HepG2 (cell line): Measurements from ENCODE around the gene ADAMTS14. TPM values are rescaled to one million over a fixed set of nuclear protein-coding genes. Genes with fewer than 3 reads are reported as not detected.

ENCODE experiments used
- ATAC-seq: fragments of 200-7000 bp; cut with Tn5 transposase; 3 replicates; pipeline ENCODE4 v1.9.1; 2020; ENCODE audit warnings: mild to moderate bottlenecking, moderate library complexity
- BruUV-seq: library from RNA; stranded (reverse); fragments of 400-500 nt; replicated peaks from 2 replicates; lab custom pipeline; 2021; lab: Mats Ljungman, UMichigan
- CTCF ChIA-PET: fragments of 300-600 bp; formaldehyde crosslinking; extraction: SDS; loops from one replicate; lab custom pipeline; 2021; ENCODE audit warnings: low total read pairs, inconsistent platforms, low intra/inter-chr PET ratio; lab: Yijun Ruan, JAX
- POLR2A ChIA-PET: fragments of 350-600 bp; sonication (Branson Sonifier 250); formaldehyde crosslinking; loops from one replicate; lab custom pipeline; 2020; ENCODE audit warnings: antibody characterized with exemption, inconsistent platforms; lab: Yijun Ruan, JAX
- DNase-seq: peaks from one replicate; pipeline ENCODE4 v3.0.0-alpha.2; 2015; ENCODE audit warnings: low spot score
- FAIRE-seq: peaks from 3 replicates; lab custom pipeline; 2011; peaks lifted over from hg19 to GRCh38; lab: Jason Lieb, UNC
- H2AFZ ChIP-seq: one replicate; pipeline ENCODE4 v1.6.1; 2011; ENCODE audit warnings: low read length, inconsistent platforms
- H3K27ac ChIP-seq: fragments of 300-600 bp; 3 replicates; pipeline ENCODE4 v1.8.0; 2011; ENCODE audit warnings: mixed run types, mild to moderate bottlenecking, mixed read lengths, low read length, inconsistent platforms; ENCODE audit not compliant: insufficient read depth; ENCODE audit errors: extremely low read length
- H3K27me3 ChIP-seq, 2 experiments: fragments of 200-600 bp in 1 of 2; 2 replicates in 1 of 2; 3 replicates in 1 of 2; pipeline versions ENCODE4 v1.6.0 to v1.8.0; 2011; ENCODE audit warnings: low read length in 2 of 2, mild to moderate bottlenecking in 2 of 2, moderate library complexity in 2 of 2, inconsistent platforms in 1 of 2; ENCODE audit not compliant: insufficient read depth in 2 of 2, control insufficient read depth in 1 of 2
- H3K36me3 ChIP-seq, 2 experiments: fragments of 200-600 bp in 1 of 2; replicated peaks in 1 of 2; 2 replicates in 1 of 2; 3 replicates in 1 of 2; pipeline versions ENCODE4 v1.5.1 to v1.8.0; 2011; ENCODE audit warnings: low read length in 2 of 2, inconsistent platforms in 1 of 2; ENCODE audit not compliant: insufficient read depth in 2 of 2, control insufficient read depth in 1 of 2
- H3K4me1 ChIP-seq: 2 replicates; pipeline ENCODE4 v1.5.1; 2012; ENCODE audit warnings: low read length, inconsistent platforms; ENCODE audit not compliant: insufficient read depth
- H3K4me2 ChIP-seq: 2 replicates; pipeline ENCODE4 v1.6.0; 2011; ENCODE audit warnings: low read depth, low read length, inconsistent platforms
- H3K4me3 ChIP-seq, 3 experiments: fragments of 200-600 bp in 1 of 3; sonication (generic), shearing (Covaris generic) in 1 of 3; replicated peaks in 1 of 3; 2 replicates each; pipeline ENCODE4 v1.5.1; 2011 to 2016; ENCODE audit warnings: low read length in 3 of 3, inconsistent platforms in 2 of 3, low read depth in 2 of 3, mild to moderate bottlenecking in 2 of 3, control low read depth in 1 of 3, mixed read lengths in 1 of 3; ENCODE audit not compliant: insufficient read depth in 1 of 3
- H3K79me2 ChIP-seq: one replicate; pipeline ENCODE4 v1.6.1; 2011; ENCODE audit warnings: low read length, inconsistent platforms; ENCODE audit not compliant: insufficient read depth
- H3K9ac ChIP-seq: 2 replicates; pipeline ENCODE4 v1.6.0; 2011; ENCODE audit warnings: mild to moderate bottlenecking, low read depth, low read length, inconsistent platforms; ENCODE audit not compliant: insufficient read depth
- H3K9me3 ChIP-seq: 2 replicates; pipeline ENCODE4 v1.5.1; 2012; ENCODE audit warnings: mild to moderate bottlenecking, low read length
- H4K20me1 ChIP-seq: 2 replicates; pipeline ENCODE4 v1.6.0; 2011; ENCODE audit warnings: inconsistent platforms, mild to moderate bottlenecking, low read length, moderate library complexity; ENCODE audit not compliant: insufficient read depth
- HNRNPLL ChIP-seq: fragments of 200-400 bp; formaldehyde crosslinking; IDR thresholded peaks from 2 replicates; pipeline ENCODE4 v1.6.1; 2017; ENCODE audit warnings: mild to moderate bottlenecking, low read depth, low read length; ENCODE audit not compliant: poor library complexity, severe bottlenecking
- KAT2B ChIP-seq: fragments of 150-350 bp; IDR thresholded peaks from 2 replicates; pipeline ENCODE4 v1.6.1; 2014; ENCODE audit warnings: low read depth, low read length, borderline replicate concordance
- NFKB2 ChIP-seq: sonication (generic); formaldehyde crosslinking; IDR thresholded peaks from 2 replicates; pipeline ENCODE4 v1.4.0; 2020; ENCODE audit warnings: missing genetic modification reagents, borderline replicate concordance
- TBP ChIP-seq: sonication (generic); formaldehyde crosslinking; IDR thresholded peaks from 2 replicates; pipeline ENCODE4 v1.5.0; 2020; ENCODE audit warnings: missing genetic modification reagents
- ZNF382 ChIP-seq: sonication (generic); formaldehyde crosslinking; IDR thresholded peaks from 2 replicates; pipeline ENCODE4 v1.5.0; 2020; ENCODE audit warnings: missing genetic modification reagents, mild to moderate bottlenecking, borderline replicate concordance
- ZNF501 ChIP-seq: sonication (generic); formaldehyde crosslinking; IDR thresholded peaks from 2 replicates; pipeline ENCODE4 v1.5.1; 2020; ENCODE audit warnings: mild to moderate bottlenecking, moderate library complexity, missing genetic modification reagents
- WGBS: methylation state at CpG from one replicate; pipeline ENCODE4 v1.1.6; 2017; ENCODE audit warnings: low lambda C conversion rate; 5-methylcytosine and 5-hydroxymethylcytosine counted together
- in situ Hi-C: cut with HindIII; loops from 2 replicates; pipeline ENCODE4 v1.10.0; 2017; ENCODE audit warnings: low pct_unique_long_range_greater_than_20kb; ENCODE audit not compliant: extremely low pct_ligation_motif_present
- intact Hi-C: fragments of 100-400 bp; cut with micrococcal nuclease; formaldehyde crosslinking; loops from one replicate; pipeline ENCODE4 v1.10.0; 2022; ENCODE audit not compliant: unreplicated experiment
- polyA plus RNA-seq, 8 experiments: library from polyadenylated mRNA; depleted of rRNA in 3 of 8; stranded (reverse) in 7 of 8; unstranded in 1 of 8; fragments of >200 nt; fragmentation: Illumina TruSeq in 4 of 8; extraction: Trizol in 4 of 8; gene quantifications; 2 replicates each; pipeline versions ENCODE4 v1.2.1 to v1.2.3, GENCODE V29; 2011 to 2016; ENCODE audit warnings: low read depth in 4 of 8, missing spikeins in 1 of 8, mixed read lengths in 1 of 8; ENCODE audit not compliant: insufficient read depth in 1 of 8
- total RNA-seq, 5 experiments: library from RNA; depleted of rRNA; stranded (reverse); fragments of >200 nt; fragmentation: Illumina TruSeq; extraction: Trizol; gene quantifications; 2 replicates each; pipeline ENCODE4 v1.2.3, GENCODE V29; 2016; ENCODE audit warnings: low read depth in 1 of 5
- TF ChIP-seq, protein P1 (sequence below): sonication (generic); formaldehyde crosslinking; IDR thresholded peaks from 2 replicates; pipeline ENCODE4 v1.5.0; 2020; ENCODE audit warnings: mild to moderate bottlenecking, missing genetic modification reagents, borderline replicate concordance
- TF ChIP-seq, protein P2 (sequence below): sonication (generic); formaldehyde crosslinking; IDR thresholded peaks from 2 replicates; pipeline ENCODE4 v1.4.0; 2020; ENCODE audit warnings: missing genetic modification reagents
- TF ChIP-seq, protein P3 (sequence below): sonication (generic); formaldehyde crosslinking; IDR thresholded peaks from 2 replicates; pipeline ENCODE4 v1.8.1; 2023; ENCODE audit warnings: mild to moderate bottlenecking, missing genetic modification reagents

The ADAMTS14 gene
- total and polyA plus RNA-seq, 2 of the 13 experiments (the other 11 are each of a cell fraction or from before 2014, with no cell fraction given): 0.04 to 0.07 TPM

DNA sequence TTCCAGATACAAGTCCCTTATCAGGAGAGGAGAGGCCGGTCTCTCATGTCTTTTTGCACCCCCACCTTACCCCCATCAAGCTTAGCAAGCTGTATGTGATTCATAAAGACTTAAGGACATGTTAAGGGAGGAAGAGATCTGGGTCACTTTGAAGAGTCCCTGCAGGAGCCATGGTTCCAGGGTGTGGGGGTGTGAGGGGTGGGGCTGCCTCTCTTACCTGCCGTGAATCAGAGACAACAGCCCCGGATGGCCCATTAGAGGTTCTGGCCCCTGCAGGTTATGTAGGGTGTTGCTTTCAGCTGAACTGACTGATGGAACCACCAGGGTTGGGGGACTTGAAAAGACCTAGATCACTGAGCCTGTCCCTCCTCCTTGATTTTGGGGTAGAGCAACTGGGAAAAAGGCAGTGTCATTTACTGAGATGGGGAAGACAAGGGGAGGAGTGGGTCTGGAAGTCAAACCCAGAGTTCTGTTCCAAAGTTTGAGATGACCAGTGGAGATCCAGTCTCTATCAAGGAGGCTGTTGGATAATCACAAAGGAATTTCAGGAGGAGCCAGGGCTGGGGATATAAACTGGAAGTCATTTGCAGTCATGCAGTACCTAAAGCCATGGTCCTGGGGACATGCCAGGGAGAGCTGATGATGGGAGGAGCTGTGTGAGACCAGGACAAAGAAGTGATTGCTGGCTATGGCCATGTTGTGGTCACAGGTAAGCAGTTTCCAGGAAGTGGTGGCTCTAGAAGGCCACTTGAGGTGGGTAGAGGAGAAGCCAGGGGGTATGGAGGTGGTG lies 23.1 kb downstream of the ADAMTS14 start:
- Histone ChIP-seq H3K4me2 (no peak overlapping the region), H3K36me3 (no peaks in the 10 kb centered on the region), H4K20me1 (no peaks in the 10 kb centered on the region), H3K9me3 (no peaks in the 10 kb centered on the region), H3K4me3 (no peak overlapping the region), H3K27ac (no peak overlapping the region), H3K9ac (no peak overlapping the region), H3K4me1 (0 out of 2 replicates have a peak, but pooled peaks cover 4% of the 10 kb centered on the region), H3K27me3 (no peaks in the 10 kb centered on the region; a peak in 1 of 5 replicates), H2AFZ (no peak overlapping the region), H3K79me2 (no peaks in the 10 kb centered on the region)
- ChIA-PET CTCF (no interaction called here), POLR2A (no interaction called here)
- in situ Hi-C loops: no loop called here
- DNase-seq: no peak
- no peak for FAIRE-seq
- no TSS peak for BruUV-seq
- no peak for ATAC-seq
- intact Hi-C loops: no loop called here
- 49% methylated on average over 3 of the region's 3 CpGs for WGBS
- no peak for TF ChIP-seq HNRNPLL

DNA sequence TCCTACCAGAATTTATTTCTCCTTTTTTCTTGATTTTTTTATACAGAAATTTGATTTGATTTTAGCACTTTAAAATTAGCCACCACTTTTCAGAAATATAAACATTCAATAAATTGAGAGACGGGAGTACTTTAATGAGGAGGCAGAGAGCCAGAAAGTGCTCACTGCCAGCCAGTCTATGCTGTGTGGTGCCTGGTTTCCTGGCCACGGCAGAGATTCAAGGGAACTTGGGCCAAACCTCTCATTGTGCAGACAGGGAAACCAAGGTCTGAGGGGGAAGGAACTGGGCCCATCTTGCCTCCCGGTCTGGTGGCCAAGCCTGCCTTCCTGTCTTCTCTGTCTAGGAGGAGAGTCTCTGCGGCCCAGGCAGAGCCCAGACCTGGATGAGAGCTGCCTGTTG lies 25.9 kb downstream of the ADAMTS14 start:
- H3K4me1 ChIP-seq: 0 out of 2 replicates have a peak, but pooled peaks cover 4% of the 10 kb centered on the region
- WGBS: 72% methylated on average over 2 of the region's 4 CpGs
- no peaks in the 10 kb centered on the region for H3K79me2 ChIP-seq
- H3K27me3 ChIP-seq: no peaks in the 10 kb centered on the region; a peak in 1 of 5 replicates
- no peak overlapping the region for H2AFZ ChIP-seq
- no peaks in the 10 kb centered on the region for H3K36me3 ChIP-seq
- FAIRE-seq (no peak), DNase-seq (no peak), ATAC-seq (no peak)
- no peaks in the 10 kb centered on the region for H3K9me3 ChIP-seq
- BruUV-seq: no TSS peak
- in situ Hi-C loops (no loop called here), intact Hi-C loops (no loop called here)
- no peak overlapping the region for H3K27ac ChIP-seq
- no peaks in the 10 kb centered on the region for H4K20me1 ChIP-seq
- no peak overlapping the region for H3K4me2 ChIP-seq
- POLR2A ChIA-PET: no interaction called here
- H3K9ac ChIP-seq: no peak overlapping the region
- no peak overlapping the region for H3K4me3 ChIP-seq
- CTCF ChIA-PET: no interaction called here
- TF ChIP-seq, protein P1, sequence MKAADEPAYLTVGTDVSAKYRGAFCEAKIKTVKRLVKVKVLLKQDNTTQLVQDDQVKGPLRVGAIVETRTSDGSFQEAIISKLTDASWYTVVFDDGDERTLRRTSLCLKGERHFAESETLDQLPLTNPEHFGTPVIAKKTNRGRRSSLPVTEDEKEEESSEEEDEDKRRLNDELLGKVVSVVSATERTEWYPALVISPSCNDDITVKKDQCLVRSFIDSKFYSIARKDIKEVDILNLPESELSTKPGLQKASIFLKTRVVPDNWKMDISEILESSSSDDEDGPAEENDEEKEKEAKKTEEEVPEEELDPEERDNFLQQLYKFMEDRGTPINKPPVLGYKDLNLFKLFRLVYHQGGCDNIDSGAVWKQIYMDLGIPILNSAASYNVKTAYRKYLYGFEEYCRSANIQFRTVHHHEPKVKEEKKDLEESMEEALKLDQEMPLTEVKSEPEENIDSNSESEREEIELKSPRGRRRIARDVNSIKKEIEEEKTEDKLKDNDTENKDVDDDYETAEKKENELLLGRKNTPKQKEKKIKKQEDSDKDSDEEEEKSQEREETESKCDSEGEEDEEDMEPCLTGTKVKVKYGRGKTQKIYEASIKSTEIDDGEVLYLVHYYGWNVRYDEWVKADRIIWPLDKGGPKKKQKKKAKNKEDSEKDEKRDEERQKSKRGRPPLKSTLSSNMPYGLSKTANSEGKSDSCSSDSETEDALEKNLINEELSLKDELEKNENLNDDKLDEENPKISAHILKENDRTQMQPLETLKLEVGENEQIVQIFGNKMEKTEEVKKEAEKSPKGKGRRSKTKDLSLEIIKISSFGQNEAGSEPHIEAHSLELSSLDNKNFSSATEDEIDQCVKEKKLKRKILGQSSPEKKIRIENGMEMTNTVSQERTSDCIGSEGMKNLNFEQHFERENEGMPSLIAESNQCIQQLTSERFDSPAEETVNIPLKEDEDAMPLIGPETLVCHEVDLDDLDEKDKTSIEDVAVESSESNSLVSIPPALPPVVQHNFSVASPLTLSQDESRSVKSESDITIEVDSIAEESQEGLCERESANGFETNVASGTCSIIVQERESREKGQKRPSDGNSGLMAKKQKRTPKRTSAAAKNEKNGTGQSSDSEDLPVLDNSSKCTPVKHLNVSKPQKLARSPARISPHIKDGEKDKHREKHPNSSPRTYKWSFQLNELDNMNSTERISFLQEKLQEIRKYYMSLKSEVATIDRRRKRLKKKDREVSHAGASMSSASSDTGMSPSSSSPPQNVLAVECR (CRISPR knock-in tag): no peak
- TF ChIP-seq TBP (no peak), NFKB2 (CRISPR knock-in tag) (no peak), ZNF382 (CRISPR knock-in tag) (no peak), KAT2B (no peak), ZNF501 (CRISPR knock-in tag) (no peak)
- TF ChIP-seq, protein P2, sequence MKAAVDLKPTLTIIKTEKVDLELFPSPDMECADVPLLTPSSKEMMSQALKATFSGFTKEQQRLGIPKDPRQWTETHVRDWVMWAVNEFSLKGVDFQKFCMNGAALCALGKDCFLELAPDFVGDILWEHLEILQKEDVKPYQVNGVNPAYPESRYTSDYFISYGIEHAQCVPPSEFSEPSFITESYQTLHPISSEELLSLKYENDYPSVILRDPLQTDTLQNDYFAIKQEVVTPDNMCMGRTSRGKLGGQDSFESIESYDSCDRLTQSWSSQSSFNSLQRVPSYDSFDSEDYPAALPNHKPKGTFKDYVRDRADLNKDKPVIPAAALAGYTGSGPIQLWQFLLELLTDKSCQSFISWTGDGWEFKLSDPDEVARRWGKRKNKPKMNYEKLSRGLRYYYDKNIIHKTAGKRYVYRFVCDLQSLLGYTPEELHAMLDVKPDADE (CRISPR knock-in tag): no peak
- TF ChIP-seq, protein P3, sequence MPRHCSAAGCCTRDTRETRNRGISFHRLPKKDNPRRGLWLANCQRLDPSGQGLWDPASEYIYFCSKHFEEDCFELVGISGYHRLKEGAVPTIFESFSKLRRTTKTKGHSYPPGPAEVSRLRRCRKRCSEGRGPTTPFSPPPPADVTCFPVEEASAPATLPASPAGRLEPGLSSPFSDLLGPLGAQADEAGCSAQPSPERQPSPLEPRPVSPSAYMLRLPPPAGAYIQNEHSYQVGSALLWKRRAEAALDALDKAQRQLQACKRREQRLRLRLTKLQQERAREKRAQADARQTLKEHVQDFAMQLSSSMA (CRISPR knock-in tag): no peak
